ENCODE data around the gene C5orf24.

Gene C5orf24

DNA sequence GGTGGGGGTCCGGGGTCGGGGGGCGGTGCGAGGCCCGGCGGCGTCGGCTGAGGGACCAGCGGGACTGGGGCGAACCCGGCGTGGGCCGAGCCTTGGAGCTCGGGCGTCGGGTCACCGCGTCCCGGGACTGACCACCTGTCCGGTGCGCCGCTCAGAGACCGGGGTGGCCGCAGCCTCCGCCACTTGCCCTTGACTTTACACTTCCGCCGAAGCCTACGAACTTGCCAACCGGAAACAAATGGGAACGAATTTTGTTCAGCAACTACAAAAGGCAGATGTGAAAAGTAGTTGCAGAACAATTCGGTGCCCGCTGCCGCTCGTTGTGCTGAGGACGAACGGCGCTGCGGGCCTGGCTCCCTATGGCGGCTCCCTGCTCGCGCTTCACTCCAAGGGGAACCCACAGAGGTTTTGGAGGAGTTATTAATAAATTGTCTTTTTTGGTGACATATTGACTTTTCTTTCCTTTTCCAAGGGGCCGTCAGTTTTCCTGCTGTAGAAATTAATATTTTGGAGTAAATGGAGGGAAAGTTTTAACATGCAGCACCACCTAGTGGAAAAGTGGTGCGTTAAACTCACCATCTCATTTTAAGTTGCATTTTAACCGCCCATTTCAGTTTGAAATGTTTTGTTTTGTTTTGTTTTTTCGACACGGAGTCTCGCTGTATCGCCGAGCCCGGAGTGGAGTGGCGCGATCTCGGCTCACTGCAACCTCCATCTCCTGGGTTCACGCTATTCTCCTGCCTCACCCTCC is 59.7 kb downstream of the C5orf24 start:
- no CpG with 5 or more reads among the region's 54 CpGs for WGBS (ENCODE audit: extremely low coverage, insufficient coverage, insufficient read length)
- Histone ChIP-seq H3K23ac (ENCODE audit: low read length) (no peak overlapping the region), H2BK12ac (ENCODE audit: low read length) (peak overlapping the region; percentile 84), H2BK120ac (ENCODE audit: insufficient read depth, low read length, poor library complexity) (no peak overlapping the region), H4K91ac (ENCODE audit: low read depth, low read length) (peak overlapping the region; percentile 95), H2AK5ac (ENCODE audit: low read length) (no peak overlapping the region), H3K27ac (ENCODE audit: low read depth, low read length) (peak overlapping the region; percentile 95), H3K79me2 (ENCODE audit: control insufficient read depth, insufficient read depth, low read length, poor library complexity) (peaks cover 7% of the 10 kb centered on the region), H3K4me1 (ENCODE audit: control insufficient read depth in 1 of 2, insufficient read depth in 2 of 2, low read length in 2 of 2) (peaks cover 0 to 2% of the 10 kb centered on the region in 2 experiments), H2AFZ (ENCODE audit: insufficient read depth, low read length, poor library complexity) (peak overlapping the region; percentile 97), H3K4me3 (ENCODE audit: low read depth, low read length) (peak overlapping the region; percentile 79), H3K79me1 (ENCODE audit: low read length) (peaks cover 14% of the 10 kb centered on the region), H4K12ac (ENCODE audit: low read depth, low read length) (peak overlapping the region; percentile 93), H3K14ac (ENCODE audit: low read length) (peak overlapping the region; percentile 99), H3K27me3 (ENCODE audit: insufficient read depth, low read length) (no peaks in the 10 kb centered on the region), H3K4ac (ENCODE audit: low read depth, low read length) (peak overlapping the region; percentile 21), H3K36me3 (ENCODE audit: control insufficient read depth in 1 of 2, insufficient read depth in 2 of 2, low read length in 2 of 2) (no peaks in the 10 kb centered on the region), H3K4me2 (ENCODE audit: low read length) (peak overlapping the region; percentile 100), H3K9ac (ENCODE audit: low read length) (peak overlapping the region; percentile 96), H3K9me3 (ENCODE audit: insufficient read depth, low read depth, low read length) (no peaks in the 10 kb centered on the region), H2BK5ac (ENCODE audit: low read depth, low read length, poor library complexity) (peak overlapping the region; percentile 56), H3K18ac (ENCODE audit: low read length) (peak overlapping the region; percentile 81), H4K8ac (ENCODE audit: low read depth, low read length) (peak overlapping the region; percentile 99)
- DNase-seq = peak; percentile 31 to 81

DNA sequence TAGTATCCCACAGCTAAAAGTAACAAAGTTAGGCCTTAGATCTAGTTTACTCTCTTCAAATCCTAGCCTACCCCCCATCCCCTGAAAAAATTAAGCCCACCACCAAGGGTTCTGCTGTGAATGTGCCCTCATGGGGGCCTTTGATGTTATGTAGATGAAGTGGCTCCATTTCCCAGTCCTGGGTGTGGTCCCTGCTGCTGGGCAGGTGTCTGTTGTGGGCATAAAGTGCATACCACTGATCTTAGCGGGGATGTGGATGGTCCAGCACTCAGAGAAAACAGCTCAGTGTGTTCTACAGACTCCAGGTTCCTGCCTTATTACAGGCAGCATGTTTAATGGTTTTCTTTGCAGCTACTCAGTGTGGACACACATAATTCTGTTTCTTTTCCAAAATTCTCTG is 61.0 kb downstream of the C5orf24 start:
- H2BK120ac ChIP-seq (ENCODE audit: insufficient read depth, low read length, poor library complexity) = no peak overlapping the region
- H3K4ac ChIP-seq (ENCODE audit: low read depth, low read length) = no peak overlapping the region

More for the DNA sequence above, 61.0 kb downstream of the C5orf24 start:
- Histone ChIP-seq H3K9ac (ENCODE audit: low read length) (no peak overlapping the region), H3K79me2 (ENCODE audit: control insufficient read depth, insufficient read depth, low read length, poor library complexity) (peaks cover 7% of the 10 kb centered on the region), H3K4me3 (ENCODE audit: low read depth, low read length) (no peak overlapping the region), H2AK5ac (ENCODE audit: low read length) (no peak overlapping the region), H4K91ac (ENCODE audit: low read depth, low read length) (no peak overlapping the region), H3K79me1 (ENCODE audit: low read length) (peaks cover 14% of the 10 kb centered on the region), H3K27me3 (ENCODE audit: insufficient read depth, low read length) (no peaks in the 10 kb centered on the region), H3K23ac (ENCODE audit: low read length) (no peak overlapping the region), H4K12ac (ENCODE audit: low read depth, low read length) (no peak overlapping the region), H3K4me2 (ENCODE audit: low read length) (no peak overlapping the region), H3K9me3 (ENCODE audit: insufficient read depth, low read depth, low read length) (no peaks in the 10 kb centered on the region), H2AFZ (ENCODE audit: insufficient read depth, low read length, poor library complexity) (no peak overlapping the region), H2BK12ac (ENCODE audit: low read length) (no peak overlapping the region), H3K4me1 (ENCODE audit: control insufficient read depth in 1 of 2, insufficient read depth in 2 of 2, low read length in 2 of 2) (peaks cover 0 to 2% of the 10 kb centered on the region in 2 experiments), H3K18ac (ENCODE audit: low read length) (no peak overlapping the region), H3K27ac (ENCODE audit: low read depth, low read length) (no peak overlapping the region), H4K8ac (ENCODE audit: low read depth, low read length) (no peak overlapping the region), H3K14ac (ENCODE audit: low read length) (no peak overlapping the region), H3K36me3 (ENCODE audit: control insufficient read depth in 1 of 2, insufficient read depth in 2 of 2, low read length in 2 of 2) (peaks cover 0 to 1% of the 10 kb centered on the region in 2 experiments), H2BK5ac (ENCODE audit: low read depth, low read length, poor library complexity) (no peak overlapping the region)
- no CpG with 5 or more reads among the region's 1 CpG for WGBS (ENCODE audit: extremely low coverage, insufficient coverage, insufficient read length)
- no peak for DNase-seq
